Suppressor macrophage (primary cell): ENCODE measurements around the gene PARD3.
"Not testable (repeated sequence)": the region's sequence is repeated elsewhere in the genome, so short reads cannot be mapped to it uniquely, and the experiment has no call there.

Source experiments
- DNase-seq, 4 experiments: peaks; one replicate each; pipeline ENCODE4 v3.0.0-alpha.2; 2020 to 2022

PARD3 gene

GRCh38 chr10:34796133-34796532, 19.0 kb downstream of the PARD3 start:
- no peak for DNase-seq

- DNase-seq, result no peak
These were observed 19.8 kb downstream of the PARD3 start for GRCh38 chr10:34795334-34795733.

DNA sequence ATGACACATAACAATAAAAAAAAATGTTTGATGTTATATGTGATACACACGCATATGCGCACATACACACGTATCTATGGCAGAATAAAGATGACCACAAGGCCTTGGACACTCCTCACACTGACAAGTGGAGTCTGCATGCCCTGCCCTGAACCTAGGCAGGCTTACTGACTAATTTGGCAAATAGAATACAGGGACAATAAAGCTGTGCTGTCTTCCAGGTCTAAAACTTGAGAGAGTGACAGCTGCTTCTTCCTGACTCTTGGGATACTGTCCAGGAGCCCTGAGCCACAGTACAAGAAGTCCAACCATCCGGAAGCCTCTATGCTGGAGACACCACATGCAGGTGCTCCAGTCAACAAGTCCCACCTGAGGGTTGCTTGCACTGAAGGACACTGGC, 20.3 kb downstream of the PARD3 start:
- no peak for DNase-seq

DNA sequence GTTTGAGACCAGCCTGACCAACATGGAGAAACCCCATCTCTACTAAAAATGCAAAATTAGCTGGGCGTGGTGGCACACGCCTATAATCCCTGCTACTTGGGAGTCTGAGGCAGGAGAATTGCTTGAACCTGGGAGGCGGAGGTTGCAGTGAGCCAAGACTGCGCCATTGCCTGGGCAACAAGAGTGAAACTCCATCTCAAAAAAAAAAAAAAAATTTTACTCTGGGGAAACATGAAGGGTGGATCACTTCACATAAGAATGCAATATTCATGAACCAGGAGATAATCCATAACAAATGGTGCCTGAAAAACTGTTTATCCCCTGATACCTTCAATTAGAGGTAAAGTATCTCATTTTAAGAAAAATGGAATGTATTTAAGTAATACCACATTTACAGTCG, 21.5 kb downstream of the PARD3 start:
- not testable (repeated sequence) for DNase-seq

DNA sequence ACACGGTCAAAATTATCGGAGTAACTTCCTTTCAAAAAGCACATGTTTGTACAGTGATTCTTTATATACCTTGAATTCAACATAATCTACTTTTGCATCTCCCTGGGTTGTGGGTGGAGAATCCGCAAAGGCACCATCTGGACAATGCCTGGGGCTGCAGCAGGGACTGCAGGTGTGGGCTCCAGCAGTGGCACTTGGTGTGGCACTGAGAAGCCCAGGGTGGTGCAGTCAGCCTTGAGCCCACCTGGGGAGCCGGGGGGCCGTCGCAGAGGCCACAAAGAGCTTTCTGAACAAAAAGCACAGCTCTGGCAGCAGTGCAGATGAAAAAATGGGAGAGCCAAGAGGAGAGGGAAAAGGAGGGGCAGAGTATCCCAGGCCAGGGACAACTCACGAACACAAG, 22.2 kb downstream of the PARD3 start:
- DNase-seq, result no peak

DNA sequence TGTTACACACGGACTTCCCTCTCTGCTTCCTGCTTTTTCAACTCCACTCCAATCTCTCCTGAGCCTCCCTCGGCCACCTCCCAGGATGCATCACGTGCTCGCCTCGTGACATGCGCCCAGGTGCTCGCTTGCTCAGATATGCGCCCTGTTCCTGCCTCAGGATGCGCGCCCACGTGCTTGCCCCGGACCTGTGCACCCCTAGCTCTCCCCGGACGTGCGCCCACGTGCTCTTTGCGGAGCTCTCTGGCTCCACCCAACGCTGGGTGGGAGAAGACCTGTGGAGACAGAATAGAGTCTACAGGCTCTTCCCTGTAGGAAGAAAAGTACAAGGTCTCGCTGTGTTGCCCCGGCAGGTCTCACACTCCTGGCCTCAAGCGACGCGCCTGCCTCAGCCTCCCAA, 23.1 kb downstream of the PARD3 start:
- no peak for DNase-seq

- DNase-seq, result no peak
These were observed 23.9 kb downstream of the PARD3 start for GRCh38 chr10:34791228-34791627.

- no peak for DNase-seq
These were observed 25.1 kb downstream of the PARD3 start for GRCh38 chr10:34789966-34790506.

DNA sequence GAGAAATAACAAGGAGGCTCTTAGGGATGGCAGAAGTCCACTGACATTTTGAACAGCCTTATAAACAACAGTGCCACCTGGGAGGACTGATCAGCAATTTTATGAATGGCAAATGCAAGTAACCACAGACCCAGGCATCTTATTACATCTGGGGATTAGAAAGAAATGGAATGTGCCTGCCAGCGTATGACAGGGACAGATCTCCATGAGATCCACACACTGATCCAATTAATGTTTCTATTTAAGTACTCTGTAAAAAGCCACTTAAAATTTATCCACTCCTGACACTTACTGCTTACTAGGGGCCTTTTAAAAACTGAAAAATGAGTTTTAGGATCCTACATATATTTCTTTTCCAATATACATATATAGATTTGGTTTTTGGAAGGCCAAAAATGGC, 28.6 kb downstream of the PARD3 start:
- no peak for DNase-seq

DNA sequence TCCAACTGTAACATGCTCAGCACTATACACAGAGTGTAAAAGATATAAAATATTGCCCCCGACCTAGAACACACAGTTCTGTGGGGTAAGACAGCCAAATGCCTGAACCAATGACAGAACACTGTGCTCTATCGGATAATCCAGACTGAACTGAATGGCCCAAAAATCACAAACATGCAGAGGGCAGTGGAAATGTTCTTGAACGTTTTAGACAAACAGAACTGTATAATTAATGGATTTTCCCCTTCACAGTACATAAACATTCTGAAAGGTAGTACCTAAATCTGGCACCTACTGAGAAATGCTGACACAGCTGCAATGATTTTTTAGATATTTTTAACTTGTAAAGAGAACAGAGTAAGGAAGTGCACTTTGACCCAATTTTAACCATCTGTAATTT, 33.4 kb downstream of the PARD3 start:
- DNase-seq, result no peak

DNA sequence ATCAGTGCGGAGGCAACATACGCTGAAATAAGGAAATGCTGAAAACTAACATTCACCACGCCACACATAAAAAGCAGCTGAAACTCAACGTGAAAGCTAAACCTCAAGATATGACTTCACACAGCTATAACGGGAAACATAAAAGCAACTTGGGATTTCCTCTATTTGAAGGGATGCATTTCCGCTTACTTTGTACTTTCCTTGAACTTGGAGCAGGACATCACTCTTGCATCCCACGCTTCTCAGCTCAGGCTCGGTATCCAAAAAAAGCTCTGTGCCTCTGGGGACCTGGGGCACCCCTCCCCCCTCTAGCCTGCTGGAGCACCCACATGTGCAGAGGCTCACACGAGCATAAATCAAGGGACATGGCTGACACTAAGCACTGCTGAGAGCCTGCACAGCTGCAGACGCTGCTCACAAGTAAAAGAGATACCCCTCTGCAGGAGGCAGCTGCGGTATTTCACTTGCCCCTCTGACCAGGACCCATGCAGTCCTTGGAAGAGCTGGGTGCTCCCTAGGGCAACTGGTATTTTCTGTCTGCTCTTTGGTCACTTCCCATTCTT, 34.2 kb downstream of the PARD3 start:
- DNase-seq, result peak; percentile 17 to 68 (median 46)

GRCh38 chr10:34778237-34778636, 36.9 kb downstream of the PARD3 start:
- DNase-seq, result no peak

DNA sequence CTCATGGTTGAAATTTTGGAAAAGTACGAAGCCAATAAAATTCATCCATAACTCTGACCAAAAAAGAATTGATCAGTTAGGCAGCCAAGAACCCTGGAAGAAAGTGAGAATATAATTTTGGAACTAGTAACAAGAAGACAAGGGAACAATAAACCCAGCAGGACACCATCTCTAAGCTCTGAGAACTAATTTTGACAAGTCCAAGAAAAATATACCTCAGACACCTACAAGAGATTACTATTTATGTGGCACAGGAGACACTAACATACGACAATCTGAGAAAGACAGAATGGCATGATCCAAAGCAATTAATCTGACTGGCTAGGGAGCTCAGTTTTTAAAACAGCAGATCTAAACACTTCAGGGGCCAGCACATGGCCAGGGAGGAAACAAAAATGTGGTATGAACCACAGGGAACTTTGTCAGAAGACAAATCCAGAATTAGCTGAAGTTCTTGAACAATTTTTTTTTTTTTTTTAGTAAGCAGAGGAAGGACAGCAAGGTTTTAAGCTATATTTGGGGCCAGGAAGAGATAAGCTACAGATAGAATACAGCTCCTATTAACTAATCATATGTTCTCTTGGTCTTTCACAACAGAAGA, 38.9 kb downstream of the PARD3 start:
- no peak for DNase-seq

DNA sequence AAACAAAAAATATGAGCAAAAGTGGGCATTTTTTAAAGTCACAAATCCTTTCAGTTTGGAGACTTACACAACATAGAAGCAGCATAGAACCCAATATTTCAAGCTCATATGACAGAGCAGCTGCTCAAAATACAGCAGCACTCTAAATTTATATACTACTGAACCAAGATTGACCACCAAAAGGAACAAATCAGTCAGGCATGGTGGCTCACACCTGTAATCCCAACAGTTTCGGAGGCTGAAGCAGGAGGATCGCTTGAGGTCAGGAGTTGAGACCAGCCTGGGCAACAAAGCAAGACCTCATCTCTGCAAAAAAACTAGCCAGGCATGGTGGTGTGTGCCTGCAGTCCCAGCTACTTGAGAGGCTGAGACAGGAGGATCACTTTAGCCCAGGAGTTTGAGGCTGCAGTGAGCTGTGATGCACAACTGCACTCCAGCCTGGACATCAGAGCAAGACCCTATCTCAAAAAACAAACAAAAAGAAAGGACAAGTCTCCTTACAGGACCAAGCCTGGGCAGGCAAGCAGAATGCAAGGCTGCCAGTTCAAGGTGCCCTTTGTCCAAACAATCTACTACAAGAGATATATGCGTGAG, 40.0 kb downstream of the PARD3 start:
- DNase-seq, result no peak

GRCh38 chr10:34773636-34774630, 41.2 kb downstream of the PARD3 start:
- no peak for DNase-seq

DNA sequence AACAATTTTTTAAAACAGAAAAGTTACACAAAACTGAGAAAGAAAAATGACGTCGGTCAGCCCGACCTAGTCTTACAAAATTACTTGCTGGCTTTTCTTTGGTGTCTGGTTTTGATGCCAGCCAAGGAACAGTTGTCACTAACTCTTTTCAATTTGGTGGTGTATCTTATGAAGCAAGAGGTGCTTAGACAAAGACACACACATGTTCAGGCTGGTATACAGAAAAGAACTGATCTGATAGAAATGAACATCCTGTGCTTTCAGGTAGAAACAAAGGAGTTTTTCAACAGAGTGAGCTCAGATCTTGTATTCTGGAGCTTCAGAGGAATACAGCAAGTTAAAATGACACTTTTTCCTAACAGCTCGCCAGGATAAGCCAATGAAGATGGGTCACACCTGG, 43.6 kb downstream of the PARD3 start:
- DNase-seq, result no peak

GRCh38 chr10:34771106-34771505, 44.0 kb downstream of the PARD3 start:
- no peak for DNase-seq

- DNase-seq, result no peak
These were observed 45.2 kb downstream of the PARD3 start for GRCh38 chr10:34769899-34770298.

- no peak for DNase-seq
These were observed 46.1 kb downstream of the PARD3 start for GRCh38 chr10:34768972-34769330.

DNA sequence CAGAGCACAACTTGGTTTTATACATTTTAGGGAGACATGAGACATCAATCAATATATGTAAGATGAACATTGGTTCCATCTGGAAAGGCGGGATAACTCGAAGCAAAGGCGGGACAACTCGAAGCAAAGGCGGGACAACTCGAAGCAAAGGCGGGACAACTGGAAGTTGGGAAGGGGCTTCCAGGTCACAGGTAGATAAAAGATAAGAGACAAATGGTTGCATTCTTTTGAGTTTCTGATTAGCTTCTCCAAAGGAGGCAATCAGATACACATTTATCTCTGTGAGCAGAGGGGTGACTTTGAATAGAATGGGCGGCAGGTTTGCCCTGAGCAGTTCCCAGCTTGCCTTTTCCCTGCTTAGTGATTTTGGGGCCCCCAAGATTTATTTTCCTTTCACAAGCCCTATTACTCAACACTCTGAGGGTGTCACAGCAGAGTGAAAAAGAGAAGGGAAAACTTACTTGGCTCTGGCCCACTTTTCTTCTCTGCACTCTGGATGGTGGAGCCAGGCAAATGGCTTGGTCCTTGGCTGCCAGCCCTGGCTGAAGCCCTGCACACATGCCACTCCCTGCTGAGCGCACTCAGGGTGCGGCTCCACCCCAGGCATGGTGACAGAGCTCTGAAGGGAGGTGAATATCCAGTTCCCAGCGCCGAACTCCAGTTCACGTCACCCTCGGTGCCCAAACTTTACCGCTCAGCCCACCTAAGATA, 46.7 kb downstream of the PARD3 start:
- DNase-seq, result no peak

DNA sequence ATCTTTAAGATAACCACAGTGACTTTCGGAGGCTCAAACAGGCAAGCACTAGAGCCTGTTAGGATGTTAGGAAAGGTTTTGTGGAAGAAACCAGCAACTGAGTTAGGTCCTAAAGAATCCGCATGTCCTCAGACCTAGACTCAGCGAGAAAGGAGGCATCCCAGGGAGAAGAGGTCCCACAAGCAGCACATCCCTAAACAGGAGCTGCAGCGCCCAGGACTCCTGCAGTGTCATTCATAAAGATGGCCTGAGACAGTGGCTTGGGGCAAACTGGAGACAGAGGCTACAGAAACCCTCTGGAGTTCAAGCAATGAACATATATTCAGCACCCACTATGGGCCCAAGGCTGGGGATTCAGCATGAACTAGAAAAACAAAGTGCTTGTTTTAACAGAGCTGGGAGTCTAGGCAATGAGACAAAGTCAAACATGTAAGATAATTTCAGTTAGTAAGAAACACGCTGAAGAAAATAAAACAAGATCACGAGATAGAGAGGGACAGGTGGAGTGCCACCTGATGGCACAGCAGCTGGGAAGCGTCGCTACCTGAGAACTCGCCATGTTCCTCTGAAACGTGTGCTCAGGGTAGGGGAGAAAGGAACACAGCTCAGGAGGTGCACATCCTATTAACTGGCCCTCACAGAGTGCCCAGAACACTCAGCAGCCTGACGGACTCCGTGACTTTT, 48.1 kb downstream of the PARD3 start:
- no peak for DNase-seq

- no peak for DNase-seq
These were observed 48.9 kb downstream of the PARD3 start for GRCh38 chr10:34766266-34766600.
